A549 (cell line): ENCODE results near the gene MVP. TPM values are rescaled to one million over a fixed set of nuclear protein-coding genes. Genes with fewer than 3 reads are reported as not detected.
A peak's percentile ranks its signal among the peaks of the same experiment; 100 is the strongest.

Experiments used
- ATAC-seq, 2 experiments: fragments of 200-7000 bp in 1 of 2; fragments of >200 bp in 1 of 2; cut with Nextera tagmentation in 1 of 2; cut with Tn5 transposase in 1 of 2; 3 replicates each; pipeline versions ENCODE4 v1.8.0 to v1.9.1; 2018 to 2020; ENCODE audit warnings: mild to moderate bottlenecking in 1 of 2, moderate library complexity in 1 of 2
- CTCF ChIA-PET: fragments of 300-600 bp; sonication (Branson Sonifier 250); formaldehyde crosslinking; extraction: SDS; loops from one replicate; lab custom pipeline; 2021; ENCODE audit warnings: antibody characterized with exemption, inconsistent platforms; lab: Yijun Ruan, JAX
- POLR2A ChIA-PET: fragments of 350-600 bp; formaldehyde crosslinking; extraction: SDS; loops from one replicate; lab custom pipeline; 2021; ENCODE audit warnings: antibody characterized with exemption, inconsistent platforms; lab: Yijun Ruan, JAX
- DNase-seq, 2 experiments: peaks; one replicate each; pipeline versions ENCODE4 v3.0.0 to v3.0.0-alpha.2; 2011 to 2016; ENCODE audit warnings: low read depth in 1 of 2, low spot score in 1 of 2
- FAIRE-seq: peaks from 2 replicates; lab custom pipeline; 2011; peaks lifted over from hg19 to GRCh38; lab: Jason Lieb, UNC
- H3K27ac ChIP-seq, 2 experiments: fragments of >200 bp; sonication (Bioruptor Twin); formaldehyde crosslinking; 3 replicates each; pipeline ENCODE4 v1.5.1; 2016 to 2017
- H3K4me1 ChIP-seq: fragments of >200 bp; sonication (Bioruptor Twin); formaldehyde crosslinking; 3 replicates; pipeline ENCODE4 v1.6.1; 2016
- H3K4me2 ChIP-seq: fragments of >200 bp; sonication (Bioruptor Twin); formaldehyde crosslinking; 3 replicates; pipeline ENCODE4 v1.6.1; 2016
- H3K4me3 ChIP-seq: fragments of >200 bp; sonication (Bioruptor Twin); formaldehyde crosslinking; 3 replicates; pipeline ENCODE4 v1.5.1; 2016
- H3K9me3 ChIP-seq: fragments of >200 bp; sonication (Bioruptor Twin); formaldehyde crosslinking; 3 replicates; pipeline ENCODE4 v1.6.1; 2016
- CBX2 ChIP-seq: fragments of 200-600 bp; sonication (generic); IDR thresholded peaks from 2 replicates; pipeline ENCODE4 v1.6.1; 2016; ENCODE audit warnings: low read depth, mild to moderate bottlenecking, borderline replicate concordance
- CHD2 ChIP-seq: fragments of 150-350 bp; IDR thresholded peaks from 2 replicates; pipeline ENCODE4 v1.6.1; 2014; ENCODE audit warnings: low read length; ENCODE audit not compliant: partially characterized antibody
- CHD4 ChIP-seq: fragments of 200-600 bp; sonication (generic); IDR thresholded peaks from 2 replicates; pipeline ENCODE4 v1.6.1; 2016; ENCODE audit warnings: antibody characterized with exemption, mild to moderate bottlenecking, borderline replicate concordance
- EHF ChIP-seq: fragments of 250-450 bp; sonication (Bioruptor Pico); IDR thresholded peaks from 2 replicates; pipeline ENCODE4 v1.5.0; 2020; ENCODE audit warnings: mild to moderate bottlenecking
- FOSB ChIP-seq: fragments of 250-450 bp; sonication (Bioruptor Pico); IDR thresholded peaks from 2 replicates; pipeline ENCODE4 v1.5.0; 2020; ENCODE audit warnings: mild to moderate bottlenecking, moderate library complexity
- GATA3 ChIP-seq: IDR thresholded peaks from 2 replicates; pipeline ENCODE4 v1.6.1; 2012; ENCODE audit warnings: borderline replicate concordance
- HDAC2 ChIP-seq: fragments of 200-600 bp; sonication (generic); IDR thresholded peaks from 2 replicates; pipeline ENCODE4 v1.6.1; 2016
- HOXA7 ChIP-seq: fragments of 250-450 bp; sonication (Bioruptor Pico); IDR thresholded peaks from 2 replicates; pipeline ENCODE4 v1.5.0; 2020; ENCODE audit warnings: mild to moderate bottlenecking, moderate library complexity
- HOXB13 ChIP-seq: fragments of 250-450 bp; sonication (Bioruptor Pico); IDR thresholded peaks from 2 replicates; pipeline ENCODE4 v1.5.0; 2020; ENCODE audit warnings: low read depth, mild to moderate bottlenecking, moderate library complexity
- HOXB5 ChIP-seq: fragments of 250-450 bp; sonication (Bioruptor Pico); IDR thresholded peaks from 2 replicates; pipeline ENCODE4 v1.5.0; 2020; ENCODE audit warnings: mild to moderate bottlenecking, moderate library complexity
- JUNB ChIP-seq: fragments of >200 bp; sonication (Bioruptor Twin); formaldehyde crosslinking; IDR thresholded peaks from 2 replicates; pipeline ENCODE4 v1.6.1; 2016
- NR3C1 ChIP-seq: fragments of >200 bp; sonication (Bioruptor Twin); formaldehyde crosslinking; IDR thresholded peaks from 3 replicates; pipeline ENCODE4 v1.6.1; 2017
- RCOR1 ChIP-seq: fragments of 150-350 bp; IDR thresholded peaks from 2 replicates; pipeline ENCODE4 v1.6.1; 2014; ENCODE audit warnings: antibody characterized with exemption, low read length, low read depth
- SMC3 ChIP-seq: fragments of >200 bp; sonication (Bioruptor Twin); formaldehyde crosslinking; IDR thresholded peaks from 3 replicates; pipeline ENCODE4 v1.6.1; 2018; ENCODE audit warnings: inconsistent platforms
- ZNF302 ChIP-seq: fragments of 250-450 bp; sonication (Bioruptor Pico); IDR thresholded peaks from 2 replicates; pipeline ENCODE4 v1.9.0; 2021; ENCODE audit warnings: inconsistent platforms, mild to moderate bottlenecking, moderate library complexity
- WGBS: methylation state at CpG from one replicate; pipeline ENCODE4 v1.1.6; 2017; ENCODE audit errors: missing lambda C conversion rate; 5-methylcytosine and 5-hydroxymethylcytosine counted together
- polyA plus RNA-seq, 4 experiments: library from polyadenylated mRNA; depleted of rRNA in 3 of 4; stranded (reverse); fragments of >200 nt; fragmentation: RNase III in 1 of 4; extraction: RNeasy Plus Mini Kit Qiagen cat#74134 plus additional on column Dnase treatment in 1 of 4; gene quantifications; 2 replicates in 3 of 4; 3 replicates in 1 of 4; pipeline ENCODE4 v1.2.3, GENCODE V29; 2011 to 2017
- small RNA-seq, 6 experiments: library from RNA; depleted of rRNA; stranded (forward); fragments of <200 nt; gene quantifications; one replicate each; pipeline ENCODE3, GENCODE V24; 2012
- TF ChIP-seq, protein P1 (sequence below): fragments of 150-350 bp; IDR thresholded peaks from 2 replicates; pipeline ENCODE4 v1.6.1; 2014; ENCODE audit warnings: low read depth, mild to moderate bottlenecking, low read length
- TF ChIP-seq, protein P2 (sequence below): fragments of 450-650 bp; IDR thresholded peaks from 2 replicates; pipeline ENCODE4 v1.6.1; 2014; ENCODE audit warnings: antibody characterized with exemption
- TF ChIP-seq, protein P3 (sequence below): IDR thresholded peaks from 2 replicates; pipeline ENCODE4 v1.6.1; 2012

MVP gene
- polyA plus RNA-seq, 2 of the 4 experiments (the other 2 are of a cell fraction): 73.3 to 106 TPM

DNA sequence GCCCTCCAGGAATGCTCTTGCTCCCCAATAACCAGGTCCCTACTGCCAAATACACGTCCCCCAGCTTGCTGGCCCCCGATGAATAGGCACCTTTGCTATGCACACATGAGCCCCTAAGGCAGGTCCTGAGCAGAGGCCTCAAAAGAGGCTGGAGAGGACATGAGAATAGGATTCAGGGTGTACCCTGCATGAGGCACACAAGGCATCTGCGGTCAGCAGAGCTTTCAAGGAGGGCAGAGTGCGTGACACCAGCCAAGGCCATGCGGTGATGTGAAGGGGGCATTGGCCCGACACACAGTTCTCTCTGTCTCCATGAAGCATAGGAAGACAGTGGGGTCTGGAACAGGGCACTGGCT, 72.2 kb downstream of the MVP start:
- 71% methylated on average over 6 of the region's 6 CpGs for WGBS
- FAIRE-seq: no peak

DNA sequence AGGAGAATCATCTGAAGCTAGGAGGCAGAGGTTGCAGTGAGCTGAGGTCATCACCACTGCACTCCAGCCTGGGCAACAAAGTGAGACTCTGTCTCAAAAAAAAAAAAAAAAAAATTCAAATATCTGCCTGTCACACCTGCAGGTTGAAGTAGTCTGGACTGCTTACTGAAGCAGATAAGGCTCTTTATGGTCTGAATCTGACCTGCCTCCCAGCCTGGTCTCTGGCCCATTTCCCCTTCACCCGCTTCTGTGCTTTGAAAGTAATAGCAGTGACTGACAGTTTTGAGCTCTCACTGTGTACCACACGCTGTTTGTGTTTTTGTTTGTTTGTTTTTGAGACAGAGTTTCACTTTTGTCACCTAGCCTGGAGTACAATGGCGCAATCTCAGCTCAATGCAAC, 73.3 kb downstream of the MVP start:
- POLR2A ChIA-PET: no interaction called here
- WGBS: 84% methylated on average over 3 of the region's 3 CpGs

More for the DNA sequence above, 72.2 kb downstream of the MVP start:
- POLR2A ChIA-PET: no interaction called here
- peak in 1 of 2 experiments; percentile 19; a peak in 1 of 6 replicates for ATAC-seq
- no peak for TF ChIP-seq GATA3
- TF ChIP-seq CBX2: no peak
- no peak for TF ChIP-seq EHF (CRISPR knock-in tag)
- TF ChIP-seq SMC3: no peak
- TF ChIP-seq, protein P1, sequence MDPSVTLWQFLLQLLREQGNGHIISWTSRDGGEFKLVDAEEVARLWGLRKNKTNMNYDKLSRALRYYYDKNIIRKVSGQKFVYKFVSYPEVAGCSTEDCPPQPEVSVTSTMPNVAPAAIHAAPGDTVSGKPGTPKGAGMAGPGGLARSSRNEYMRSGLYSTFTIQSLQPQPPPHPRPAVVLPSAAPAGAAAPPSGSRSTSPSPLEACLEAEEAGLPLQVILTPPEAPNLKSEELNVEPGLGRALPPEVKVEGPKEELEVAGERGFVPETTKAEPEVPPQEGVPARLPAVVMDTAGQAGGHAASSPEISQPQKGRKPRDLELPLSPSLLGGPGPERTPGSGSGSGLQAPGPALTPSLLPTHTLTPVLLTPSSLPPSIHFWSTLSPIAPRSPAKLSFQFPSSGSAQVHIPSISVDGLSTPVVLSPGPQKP: no peak
- CTCF ChIA-PET: interaction anchor here (1.2 kb wide), 1 partner anchor 8 kb away, joined by 3 read pairs; the partner anchor contains the start of gene ASPHD1
- no peak overlapping the region for H3K4me2 ChIP-seq
- no peak for DNase-seq
- H3K9me3 ChIP-seq: no peaks in the 10 kb centered on the region
- no peak overlapping the region for H3K27ac ChIP-seq
- no peaks in the 10 kb centered on the region for H3K4me1 ChIP-seq
- no peak overlapping the region for H3K4me3 ChIP-seq

DNA sequence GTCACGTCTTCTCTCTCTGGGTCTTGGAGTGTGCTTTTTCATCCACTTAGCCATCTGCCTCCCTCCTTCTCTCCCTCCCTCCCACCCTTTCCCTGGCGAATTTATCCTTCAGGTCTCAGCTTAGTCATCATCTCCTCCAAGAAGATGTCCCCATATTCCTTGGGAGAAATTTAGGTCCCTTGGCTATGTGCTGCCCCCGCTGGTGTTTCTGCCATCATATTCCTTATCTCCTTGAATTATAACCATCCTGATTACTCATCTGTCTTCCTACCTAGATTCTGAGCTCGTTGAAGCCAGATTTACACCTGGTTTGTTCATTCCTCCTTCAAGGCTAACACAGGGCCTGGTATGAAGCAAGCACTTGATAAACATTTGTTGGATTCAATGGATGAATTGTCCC, 74.1 kb downstream of the MVP start:
- FAIRE-seq (no peak), ATAC-seq (no peak), DNase-seq (no peak)
- Histone ChIP-seq H3K4me2 (no peak overlapping the region), H3K9me3 (no peaks in the 10 kb centered on the region), H3K27ac (no peak overlapping the region), H3K4me1 (peaks cover 4% of the 10 kb centered on the region; the same call in 1 of the 3 replicates), H3K4me3 (no peak overlapping the region)
- CTCF ChIA-PET: interaction anchor here (0.9 to 1.1 kb wide), 3 partner anchors 28 to 138 kb away, joined by 3 to 9 read pairs (median 4); no protein-coding TSS in a partner anchor
- TF ChIP-seq, protein P2, sequence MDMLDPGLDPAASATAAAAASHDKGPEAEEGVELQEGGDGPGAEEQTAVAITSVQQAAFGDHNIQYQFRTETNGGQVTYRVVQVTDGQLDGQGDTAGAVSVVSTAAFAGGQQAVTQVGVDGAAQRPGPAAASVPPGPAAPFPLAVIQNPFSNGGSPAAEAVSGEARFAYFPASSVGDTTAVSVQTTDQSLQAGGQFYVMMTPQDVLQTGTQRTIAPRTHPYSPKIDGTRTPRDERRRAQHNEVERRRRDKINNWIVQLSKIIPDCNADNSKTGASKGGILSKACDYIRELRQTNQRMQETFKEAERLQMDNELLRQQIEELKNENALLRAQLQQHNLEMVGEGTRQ: no peak
- TF ChIP-seq, protein P3, sequence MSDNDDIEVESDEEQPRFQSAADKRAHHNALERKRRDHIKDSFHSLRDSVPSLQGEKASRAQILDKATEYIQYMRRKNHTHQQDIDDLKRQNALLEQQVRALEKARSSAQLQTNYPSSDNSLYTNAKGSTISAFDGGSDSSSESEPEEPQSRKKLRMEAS: no peak
- TF ChIP-seq HOXB13 (no peak), JUNB (no peak), ZNF302 (CRISPR knock-in tag) (no peak), HOXB5 (CRISPR knock-in tag) (no peak), NR3C1 (no peak), FOSB (no peak)
- POLR2A ChIA-PET: no interaction called here
- WGBS: 72% methylated on average over 4 of the region's 4 CpGs

More for the DNA sequence above, 73.3 kb downstream of the MVP start:
- Histone ChIP-seq H3K9me3 (no peaks in the 10 kb centered on the region), H3K4me2 (no peak overlapping the region), H3K4me3 (no peak overlapping the region), H3K27ac (no peak overlapping the region), H3K4me1 (peaks cover under 1% of the 10 kb centered on the region; the same call in 1 of the 3 replicates)
- FAIRE-seq (no peak), DNase-seq (no peak), ATAC-seq (no peak)
- CTCF ChIA-PET: interaction anchor here (0.9 kb wide), 1 partner anchor 112 kb away, joined by 9 read pairs; no protein-coding TSS in a partner anchor
- no peak for TF ChIP-seq SMC3

DNA sequence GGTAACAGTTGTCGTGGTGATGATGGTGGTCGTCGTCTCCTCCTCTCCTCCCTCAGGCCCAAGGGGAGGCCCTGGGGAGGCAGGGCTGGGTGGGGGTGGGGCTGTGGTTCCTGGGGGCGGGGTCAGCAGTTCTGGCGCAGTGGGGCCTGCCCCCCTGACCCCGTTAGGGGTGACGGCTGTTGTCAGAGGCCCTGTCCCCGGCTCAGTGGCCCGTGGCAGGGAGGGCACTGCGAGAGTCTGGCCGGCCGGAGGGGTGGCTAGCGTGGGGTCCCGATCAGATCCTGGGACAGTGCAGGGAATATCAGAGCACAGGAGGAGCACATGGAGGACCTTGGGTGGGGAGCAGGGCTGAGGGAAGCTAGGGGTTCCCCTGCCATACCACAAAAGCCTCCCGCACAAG, 76.6 kb downstream of the MVP start:
- Histone ChIP-seq H3K27ac (no peak overlapping the region), H3K4me3 (no peak overlapping the region), H3K4me1 (peaks cover 15% of the 10 kb centered on the region), H3K9me3 (no peaks in the 10 kb centered on the region), H3K4me2 (no peak overlapping the region)
- no peak for DNase-seq
- no peak for FAIRE-seq
- ChIA-PET POLR2A (no interaction called here), CTCF (no interaction called here)
- no peak for ATAC-seq
- 57% methylated on average over 6 of the region's 15 CpGs for WGBS
- no peak for TF ChIP-seq CHD2
- TF ChIP-seq CHD4: no peak
- TF ChIP-seq HDAC2: no peak
- TF ChIP-seq, all 56 proteins: peak for 0

DNA sequence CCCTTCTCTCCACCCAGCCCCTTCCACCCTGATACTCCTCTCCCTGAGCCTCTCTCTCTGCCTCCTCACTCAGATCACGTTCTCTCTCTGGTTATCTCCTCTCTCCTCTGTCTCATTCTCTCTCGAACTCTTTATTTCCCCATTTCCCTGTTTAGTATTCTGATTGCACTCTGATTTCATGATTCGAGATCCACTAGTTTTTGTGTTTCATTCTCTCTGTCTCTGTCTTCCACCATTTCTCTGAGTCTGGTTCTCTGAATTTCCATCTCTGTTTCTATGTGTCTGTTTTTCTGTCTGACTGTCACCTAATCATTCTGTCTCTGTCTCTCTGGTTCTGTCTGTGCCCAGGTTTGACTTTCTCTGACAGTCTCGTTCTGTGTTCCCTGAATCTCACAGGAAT, 77.1 kb downstream of the MVP start:
- CTCF ChIA-PET: no interaction called here
- Histone ChIP-seq H3K27ac (no peak overlapping the region), H3K4me3 (no peak overlapping the region)
- ATAC-seq: no peak
- no peak for FAIRE-seq
- no peak for TF ChIP-seq HOXA7 (CRISPR knock-in tag)
- TF ChIP-seq RCOR1: no peak
- TF ChIP-seq, all 56 proteins: peak for 0
- POLR2A ChIA-PET: no interaction called here
- H3K4me2 ChIP-seq: no peak overlapping the region
- H3K9me3 ChIP-seq: no peaks in the 10 kb centered on the region
- WGBS: 31% methylated on average over 4 of the region's 4 CpGs
- H3K4me1 ChIP-seq: peaks cover 16% of the 10 kb centered on the region
- DNase-seq: no peak

Small RNA genes within 50 kb of the gene (small RNA-seq; reads per million reads assigned to genes)
- 0 reads per million in 6 experiments for gene AC009133.6
- gene AC120114.4: 0 reads per million in 6 experiments

Other genes with a start within 250 kb of the MVP start
- not detected in 2 replicates for gene SPN, start 157.2 kb upstream of the MVP start, polyA plus RNA-seq (2011; rRNA removed)
- 0.03 TPM in 2 of 3 replicates, not detected in the other for gene SPN, start 157.2 kb upstream of the MVP start, polyA plus RNA-seq (2017; fragmentation: RNase III; extraction: RNeasy Plus Mini Kit Qiagen cat#74134 plus additional on column Dnase treatment)
- 1.9 and 2.1 TPM in 2 replicates for gene QPRT, start 141.3 kb upstream of the MVP start, polyA plus RNA-seq (2011; rRNA removed)
- 1.4 to 2.2 TPM (median 1.7 TPM) in 3 replicates for gene QPRT, start 141.3 kb upstream of the MVP start, polyA plus RNA-seq (2017; fragmentation: RNase III; extraction: RNeasy Plus Mini Kit Qiagen cat#74134 plus additional on column Dnase treatment)
- not detected in 2 replicates for gene C16orf54, start 74.5 kb upstream of the MVP start, polyA plus RNA-seq (2011; rRNA removed)
- not detected in 3 replicates for gene C16orf54, start 74.5 kb upstream of the MVP start, polyA plus RNA-seq (2017; fragmentation: RNase III; extraction: RNeasy Plus Mini Kit Qiagen cat#74134 plus additional on column Dnase treatment)
- gene ZG16, start 42.2 kb upstream of the MVP start, polyA plus RNA-seq (2011; rRNA removed): not detected in 2 replicates
- gene ZG16, start 42.2 kb upstream of the MVP start, polyA plus RNA-seq (2017; fragmentation: RNase III; extraction: RNeasy Plus Mini Kit Qiagen cat#74134 plus additional on column Dnase treatment): not detected in 3 replicates
- gene KIF22, start 29.7 kb upstream of the MVP start, polyA plus RNA-seq (2011; rRNA removed): 64.3 and 85.9 TPM in 2 replicates
- 70.0 to 73.7 TPM (median 72.6 TPM) in 3 replicates for gene KIF22, start 29.7 kb upstream of the MVP start, polyA plus RNA-seq (2017; fragmentation: RNase III; extraction: RNeasy Plus Mini Kit Qiagen cat#74134 plus additional on column Dnase treatment)
- gene MAZ, start 13.9 kb upstream of the MVP start, polyA plus RNA-seq (2011; rRNA removed): 79.6 and 99.7 TPM in 2 replicates
- gene MAZ, start 13.9 kb upstream of the MVP start, polyA plus RNA-seq (2017; fragmentation: RNase III; extraction: RNeasy Plus Mini Kit Qiagen cat#74134 plus additional on column Dnase treatment): 216 to 231 TPM (median 221 TPM) in 3 replicates
- 0.25 and 0.34 TPM in 2 replicates for gene PRRT2, start 8.3 kb upstream of the MVP start, polyA plus RNA-seq (2011; rRNA removed)
- gene PRRT2, start 8.3 kb upstream of the MVP start, polyA plus RNA-seq (2017; fragmentation: RNase III; extraction: RNeasy Plus Mini Kit Qiagen cat#74134 plus additional on column Dnase treatment): 0.34 to 0.55 TPM (median 0.44 TPM) in 3 replicates
- 18.9 and 26.7 TPM in 2 replicates for gene PAGR1, start 4.3 kb upstream of the MVP start, polyA plus RNA-seq (2011; rRNA removed)
- gene PAGR1, start 4.3 kb upstream of the MVP start, polyA plus RNA-seq (2017; fragmentation: RNase III; extraction: RNeasy Plus Mini Kit Qiagen cat#74134 plus additional on column Dnase treatment): 41.0 to 44.5 TPM (median 43.1 TPM) in 3 replicates
- gene CDIPT, start 42.8 kb downstream of the MVP start, polyA plus RNA-seq (2011; rRNA removed): 64.0 and 84.3 TPM in 2 replicates
- 60.3 to 72.1 TPM (median 71.2 TPM) in 3 replicates for gene CDIPT, start 42.8 kb downstream of the MVP start, polyA plus RNA-seq (2017; fragmentation: RNase III; extraction: RNeasy Plus Mini Kit Qiagen cat#74134 plus additional on column Dnase treatment)
- gene SEZ6L2, start 79.1 kb downstream of the MVP start, polyA plus RNA-seq (2011; rRNA removed): 4.3 and 5.1 TPM in 2 replicates
- 9.0 to 12.6 TPM (median 11.4 TPM) in 3 replicates for gene SEZ6L2, start 79.1 kb downstream of the MVP start, polyA plus RNA-seq (2017; fragmentation: RNase III; extraction: RNeasy Plus Mini Kit Qiagen cat#74134 plus additional on column Dnase treatment)
- gene ASPHD1, start 80.0 kb downstream of the MVP start, polyA plus RNA-seq (2011; rRNA removed): 3.7 and 4.6 TPM in 2 replicates
- gene ASPHD1, start 80.0 kb downstream of the MVP start, polyA plus RNA-seq (2017; fragmentation: RNase III; extraction: RNeasy Plus Mini Kit Qiagen cat#74134 plus additional on column Dnase treatment): 20.6 to 22.2 TPM (median 21.6 TPM) in 3 replicates
- gene KCTD13, start 105.8 kb downstream of the MVP start, polyA plus RNA-seq (2011; rRNA removed): 14.6 and 15.3 TPM in 2 replicates
- gene KCTD13, start 105.8 kb downstream of the MVP start, polyA plus RNA-seq (2017; fragmentation: RNase III; extraction: RNeasy Plus Mini Kit Qiagen cat#74134 plus additional on column Dnase treatment): 11.9 to 13.3 TPM (median 12.7 TPM) in 3 replicates
- 65.1 and 82.5 TPM in 2 replicates for gene TMEM219, start 141.6 kb downstream of the MVP start, polyA plus RNA-seq (2011; rRNA removed)
- 68.1 to 77.2 TPM (median 74.4 TPM) in 3 replicates for gene TMEM219, start 141.6 kb downstream of the MVP start, polyA plus RNA-seq (2017; fragmentation: RNase III; extraction: RNeasy Plus Mini Kit Qiagen cat#74134 plus additional on column Dnase treatment)
- 13.7 TPM in 2 replicates for gene TAOK2, start 153.4 kb downstream of the MVP start, polyA plus RNA-seq (2011; rRNA removed)
- 28.2 to 30.8 TPM (median 30.7 TPM) in 3 replicates for gene TAOK2, start 153.4 kb downstream of the MVP start, polyA plus RNA-seq (2017; fragmentation: RNase III; extraction: RNeasy Plus Mini Kit Qiagen cat#74134 plus additional on column Dnase treatment)
- 11.5 and 13.5 TPM in 2 replicates for gene HIRIP3, start 175.2 kb downstream of the MVP start, polyA plus RNA-seq (2011; rRNA removed)
- 16.7 to 19.5 TPM (median 17.0 TPM) in 3 replicates for gene HIRIP3, start 175.2 kb downstream of the MVP start, polyA plus RNA-seq (2017; fragmentation: RNase III; extraction: RNeasy Plus Mini Kit Qiagen cat#74134 plus additional on column Dnase treatment)
- gene INO80E, start 175.8 kb downstream of the MVP start, polyA plus RNA-seq (2011; rRNA removed): 33.1 and 41.3 TPM in 2 replicates
- gene INO80E, start 175.8 kb downstream of the MVP start, polyA plus RNA-seq (2017; fragmentation: RNase III; extraction: RNeasy Plus Mini Kit Qiagen cat#74134 plus additional on column Dnase treatment): 85.4 to 94.2 TPM (median 89.0 TPM) in 3 replicates
- 2.5 and 3.4 TPM in 2 replicates for gene DOC2A, start 190.6 kb downstream of the MVP start, polyA plus RNA-seq (2011; rRNA removed)
- gene DOC2A, start 190.6 kb downstream of the MVP start, polyA plus RNA-seq (2017; fragmentation: RNase III; extraction: RNeasy Plus Mini Kit Qiagen cat#74134 plus additional on column Dnase treatment): 4.6 to 6.7 TPM (median 5.5 TPM) in 3 replicates
- gene C16orf92, start 202.7 kb downstream of the MVP start, polyA plus RNA-seq (2011; rRNA removed): not detected in 2 replicates
- gene C16orf92, start 202.7 kb downstream of the MVP start, polyA plus RNA-seq (2017; fragmentation: RNase III; extraction: RNeasy Plus Mini Kit Qiagen cat#74134 plus additional on column Dnase treatment): not detected in 3 replicates
- 0.16 and 0.30 TPM in 2 replicates for gene TLCD3B, start 210.8 kb downstream of the MVP start, polyA plus RNA-seq (2011; rRNA removed)
- gene TLCD3B, start 210.8 kb downstream of the MVP start, polyA plus RNA-seq (2017; fragmentation: RNase III; extraction: RNeasy Plus Mini Kit Qiagen cat#74134 plus additional on column Dnase treatment): 0.35 to 0.71 TPM (median 0.68 TPM) in 3 replicates
- gene ALDOA, start 245.3 kb downstream of the MVP start, polyA plus RNA-seq (2011; rRNA removed): 741 and 761 TPM in 2 replicates
- gene ALDOA, start 245.3 kb downstream of the MVP start, polyA plus RNA-seq (2017; fragmentation: RNase III; extraction: RNeasy Plus Mini Kit Qiagen cat#74134 plus additional on column Dnase treatment): 1,254 to 1,331 TPM (median 1,286 TPM) in 3 replicates